IPS-18c (cell line): ENCODE results near the gene ZKSCAN8.
A peak's percentile ranks its signal among the peaks of the same experiment; 100 is the strongest.

ENCODE experiments used
- H3K4me3 ChIP-seq: 2 replicates; pipeline ENCODE4 v1.7.0; 2013; ENCODE audit warnings: low read depth, mild to moderate bottlenecking, low read length, moderate library complexity; ENCODE audit not compliant: insufficient read depth
- H3K9me3 ChIP-seq: one replicate; pipeline ENCODE4 v1.6.1; 2013; ENCODE audit warnings: mild to moderate bottlenecking, low read length, moderate library complexity; ENCODE audit not compliant: control insufficient read depth, insufficient read depth

The ZKSCAN8 gene

GRCh38 chr6:28171271-28171670 is 29.6 kb downstream of the ZKSCAN8 start:
- Histone ChIP-seq H3K9me3 (no peaks in the 10 kb centered on the region), H3K4me3 (no peak overlapping the region)

- H3K9me3 ChIP-seq, result no peaks in the 10 kb centered on the region
- no peak overlapping the region for H3K4me3 ChIP-seq
Measured at GRCh38 chr6:28172006-28172405, 30.3 kb downstream of the ZKSCAN8 start.

- Histone ChIP-seq H3K9me3 (no peaks in the 10 kb centered on the region), H3K4me3 (no peak overlapping the region)
Measured at GRCh38 chr6:28176373-28176772, 34.7 kb downstream of the ZKSCAN8 start.

DNA sequence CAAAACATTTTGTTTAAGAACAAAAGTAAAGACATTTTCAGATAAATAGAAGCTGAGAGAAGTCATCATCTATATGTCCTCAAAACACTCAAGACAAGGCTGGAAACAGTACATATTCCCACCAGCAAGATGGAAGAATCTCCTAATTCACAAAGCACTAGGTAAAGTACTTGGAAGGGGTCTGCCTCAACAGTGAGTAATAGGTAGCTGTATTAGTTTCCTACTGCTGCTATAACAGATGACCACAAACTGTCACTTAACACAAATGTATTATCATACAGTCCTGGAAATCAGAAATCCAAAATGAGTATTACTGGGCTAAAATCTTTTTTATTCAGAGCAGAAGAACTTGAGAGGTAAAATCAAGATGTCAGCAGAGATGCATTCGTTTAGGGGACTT is 40.6 kb downstream of the ZKSCAN8 start:
- Histone ChIP-seq H3K4me3 (no peak overlapping the region), H3K9me3 (peaks cover 2% of the 10 kb centered on the region)

DNA sequence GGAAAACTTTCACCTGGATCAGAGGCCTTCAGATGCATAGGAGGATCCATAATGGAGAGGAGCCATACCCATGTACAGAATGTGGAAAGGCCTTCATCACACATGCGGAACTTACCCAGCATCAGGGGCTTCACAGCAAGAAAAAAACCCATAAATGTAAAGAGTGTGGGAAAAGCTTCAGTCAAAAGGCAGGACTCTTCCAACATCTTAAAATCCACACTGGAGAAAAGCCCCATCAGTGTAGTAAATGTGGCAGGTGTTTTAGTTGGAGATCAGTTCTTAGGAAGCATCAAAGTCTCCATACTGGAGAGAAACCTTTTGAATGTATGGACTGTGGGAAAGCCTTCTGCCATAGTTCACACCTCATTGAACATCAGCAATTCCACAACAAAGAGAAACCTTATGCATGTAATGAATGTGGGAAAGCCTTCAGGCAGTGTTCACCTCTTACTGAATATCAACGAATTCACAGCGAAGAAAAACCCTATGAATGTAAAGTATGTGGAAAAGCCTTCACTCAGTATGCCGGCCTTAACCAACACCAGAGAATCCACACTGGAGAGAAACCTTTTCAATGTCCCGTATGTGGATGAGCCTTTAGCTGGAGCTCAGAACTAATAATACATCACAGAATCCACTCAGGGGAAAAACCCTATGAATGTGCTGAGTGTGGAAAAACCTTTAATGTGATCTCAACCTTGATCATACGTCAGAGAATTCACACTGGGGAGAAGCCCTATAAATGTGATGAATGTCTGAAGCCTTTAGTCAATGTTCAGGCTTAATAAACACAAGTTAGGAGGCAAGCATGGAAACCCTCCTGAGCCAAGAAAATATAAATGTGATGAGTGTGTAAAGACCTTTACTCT is 46.7 kb downstream of the ZKSCAN8 start:
- no peak overlapping the region; the same call in 1 of the 2 replicates for H3K4me3 ChIP-seq

DNA sequence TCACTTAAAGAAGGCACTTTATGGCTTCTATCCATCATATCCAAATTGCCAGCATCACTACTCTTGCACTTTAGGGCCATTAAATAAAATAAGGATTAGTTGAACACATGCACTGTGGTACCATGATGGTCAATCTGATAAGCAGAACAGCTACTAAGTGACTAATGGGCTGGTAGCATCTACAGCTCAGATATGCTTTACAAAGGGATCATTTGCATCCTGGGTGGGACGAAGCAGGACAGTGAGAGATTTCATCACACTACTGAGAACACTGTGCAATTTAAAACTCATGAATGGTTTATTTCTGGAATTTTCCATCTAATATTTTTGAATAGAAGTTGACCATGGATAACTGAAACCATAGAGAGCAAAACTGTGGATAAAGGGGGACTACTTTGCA is 58.3 kb downstream of the ZKSCAN8 start:
- no peaks in the 10 kb centered on the region for H3K9me3 ChIP-seq
- H3K4me3 ChIP-seq, result no peak overlapping the region

More for the DNA sequence above, 46.7 kb downstream of the ZKSCAN8 start:
- H3K9me3 ChIP-seq, result peaks cover 8% of the 10 kb centered on the region

- Histone ChIP-seq H3K4me3 (no peak overlapping the region), H3K9me3 (no peaks in the 10 kb centered on the region)
Measured at GRCh38 chr6:28203201-28203600, 61.5 kb downstream of the ZKSCAN8 start.

GRCh38 chr6:28205879-28206278 is 64.2 kb downstream of the ZKSCAN8 start:
- H3K9me3 ChIP-seq, result no peaks in the 10 kb centered on the region
- no peak overlapping the region for H3K4me3 ChIP-seq

DNA sequence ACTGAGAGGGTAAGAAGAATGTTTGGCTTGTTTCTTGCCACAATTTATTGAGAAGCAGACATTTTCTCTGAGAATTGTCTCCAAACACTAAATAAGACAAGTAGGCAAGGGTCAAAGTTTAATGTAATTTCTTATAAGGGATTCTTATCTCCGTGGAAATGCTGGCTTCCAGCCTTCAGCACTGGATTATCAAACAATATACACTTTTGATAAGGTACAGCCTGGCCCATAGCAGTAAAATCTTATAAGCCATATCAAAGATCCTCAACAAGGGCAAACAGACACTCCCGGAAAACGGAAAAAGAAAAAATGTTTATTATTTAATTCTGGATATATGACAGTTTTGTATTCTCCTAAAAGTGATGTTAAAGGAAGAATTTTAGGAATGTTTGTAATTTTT is 64.8 kb downstream of the ZKSCAN8 start:
- no peaks in the 10 kb centered on the region for H3K9me3 ChIP-seq
- no peak overlapping the region for H3K4me3 ChIP-seq

- no peaks in the 10 kb centered on the region for H3K9me3 ChIP-seq
- peak overlapping the region; percentile 58 for H3K4me3 ChIP-seq
Measured at GRCh38 chr6:28206928-28207509, 65.3 kb downstream of the ZKSCAN8 start.

DNA sequence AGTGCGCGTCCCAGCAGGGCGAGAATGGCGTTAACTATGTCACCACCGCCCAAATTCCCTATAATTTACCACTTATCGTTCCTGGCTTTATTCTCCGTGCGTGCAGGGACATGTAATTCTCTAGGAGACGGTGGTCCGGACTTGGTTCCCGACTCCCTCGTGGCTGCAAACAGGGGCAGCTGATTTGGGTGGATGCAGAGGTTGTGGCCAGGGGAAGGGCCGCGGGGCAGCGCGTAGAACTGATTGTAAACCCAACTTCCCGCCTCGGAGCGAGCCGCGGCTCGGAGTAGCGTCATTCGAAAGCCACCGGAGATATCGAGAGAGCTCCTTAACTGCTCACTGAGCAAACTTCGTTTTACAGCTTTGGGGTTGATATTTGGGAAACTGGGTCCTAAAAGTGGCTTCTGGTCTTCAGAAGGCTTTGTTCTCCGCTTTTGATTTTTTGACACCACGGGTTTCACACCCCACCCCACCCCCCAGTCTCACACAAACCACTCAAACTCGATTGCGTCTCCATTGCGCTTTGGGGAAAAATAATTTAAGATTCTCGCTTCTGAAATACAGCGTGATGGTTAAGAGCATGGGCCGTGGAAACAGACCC is 65.9 kb downstream of the ZKSCAN8 start:
- Histone ChIP-seq H3K4me3 (peak overlapping the region; percentile 58), H3K9me3 (no peaks in the 10 kb centered on the region)

- Histone ChIP-seq H3K4me3 (peak overlapping the region; percentile 58), H3K9me3 (no peaks in the 10 kb centered on the region)
Measured at GRCh38 chr6:28208111-28208659, 66.5 kb downstream of the ZKSCAN8 start.
